GM12878 (cell line): ENCODE measurements around the gene KLHL3. TPM values are rescaled to one million over a fixed set of nuclear protein-coding genes. Genes with fewer than 3 reads are reported as not detected.

ENCODE experiments used
- ATAC-seq: fragments of 200-7000 bp; cut with Tn5 transposase; 3 replicates; pipeline ENCODE4 v1.9.1; 2020; ENCODE audit warnings: mild to moderate bottlenecking, moderate library complexity
- BruUV-seq: library from RNA; stranded (reverse); fragments of 400-500 nt; replicated peaks from 2 replicates; lab custom pipeline; 2021; lab: Mats Ljungman, UMichigan
- CTCF ChIA-PET: fragments of 300-600 bp; sonication (Branson Sonifier 250); formaldehyde crosslinking; extraction: SDS; loops from one replicate; lab custom pipeline; 2021; ENCODE audit warnings: inconsistent platforms; lab: Yijun Ruan, JAX
- POLR2A ChIA-PET: fragments of 350-600 bp; formaldehyde crosslinking; extraction: SDS; loops from one replicate; lab custom pipeline; 2021; ENCODE audit warnings: inconsistent platforms; lab: Charles Lee
- RAD21 ChIA-PET: fragments of 300-600 bp; sonication (Branson Sonifier 250); formaldehyde crosslinking; loops from one replicate; lab custom pipeline; 2023; ENCODE audit warnings: antibody characterized with exemption; ENCODE audit not compliant: unreplicated experiment; lab: Charles Lee
- SMC1A ChIA-PET: fragments of 300-600 bp; sonication (Branson Sonifier 250); formaldehyde crosslinking; loops from one replicate; lab custom pipeline; 2023; ENCODE audit not compliant: unreplicated experiment, uncharacterized antibody; lab: Charles Lee
- DNase-seq: peaks from one replicate; pipeline ENCODE4 v3.0.0-alpha.2; 2011; ENCODE audit warnings: low read depth, low spot score
- FAIRE-seq: peaks from 3 replicates; lab custom pipeline; 2011; peaks lifted over from hg19 to GRCh38; lab: Jason Lieb, UNC
- H2AFZ ChIP-seq: 2 replicates; pipeline ENCODE4 v1.6.0; 2011; ENCODE audit warnings: low read depth, low read length, control low read depth; ENCODE audit not compliant: control insufficient read depth
- H3K27ac ChIP-seq: 2 replicates; pipeline ENCODE4 v1.5.1; 2011; ENCODE audit warnings: control low read depth; ENCODE audit not compliant: control insufficient read depth, insufficient read depth
- H3K27me3 ChIP-seq, 2 experiments: replicated peaks in 1 of 2; 2 replicates each; pipeline versions ENCODE4 v1.6.0 to v1.6.1; 2011; ENCODE audit warnings: low read length in 1 of 2; ENCODE audit not compliant: control insufficient read depth in 2 of 2, insufficient read depth in 2 of 2
- H3K36me3 ChIP-seq, 2 experiments: 2 replicates each; pipeline ENCODE4 v1.5.1; 2011; ENCODE audit warnings: low read length in 1 of 2; ENCODE audit not compliant: control insufficient read depth in 2 of 2, insufficient read depth in 2 of 2
- H3K4me1 ChIP-seq: 2 replicates; pipeline ENCODE4 v1.6.1; 2011; ENCODE audit warnings: mild to moderate bottlenecking, low read length, moderate library complexity, mixed read lengths; ENCODE audit not compliant: control insufficient read depth, insufficient read depth
- H3K4me2 ChIP-seq: 2 replicates; pipeline ENCODE4 v1.6.0; 2011; ENCODE audit warnings: control low read depth; ENCODE audit not compliant: control insufficient read depth, insufficient read depth
- H3K4me3 ChIP-seq: fragments of 200-600 bp; sonication (generic); 2 replicates; pipeline ENCODE4 v1.5.1; 2016
- H3K79me2 ChIP-seq: 2 replicates; pipeline ENCODE4 v1.6.0; 2011; ENCODE audit warnings: low read length; ENCODE audit not compliant: control insufficient read depth, insufficient read depth
- H3K9ac ChIP-seq: 2 replicates; pipeline ENCODE4 v1.8.0; 2011; ENCODE audit warnings: low read length, control low read depth, mixed read lengths; ENCODE audit not compliant: control insufficient read depth, insufficient read depth
- H3K9me3 ChIP-seq: replicated peaks from 3 replicates; pipeline ENCODE4 v1.5.1; 2011; ENCODE audit warnings: mild to moderate bottlenecking, low read length; ENCODE audit not compliant: control insufficient read depth, insufficient read depth
- H4K20me1 ChIP-seq: 2 replicates; pipeline ENCODE4 v1.6.0; 2011; ENCODE audit not compliant: control insufficient read depth, insufficient read depth
- ASH2L ChIP-seq: fragments of 300-600, 200-600 bp; sonication (generic); IDR thresholded peaks from 2 replicates; pipeline ENCODE4 v1.6.1; 2017; ENCODE audit warnings: low read depth, mild to moderate bottlenecking, borderline replicate concordance
- BRCA1 ChIP-seq: IDR thresholded peaks from 2 replicates; pipeline ENCODE4 v1.6.1; 2011; ENCODE audit warnings: low read depth, low read length, improper control_type of control experiment
- CHD2 ChIP-seq: IDR thresholded peaks from 2 replicates; pipeline ENCODE4 v1.6.1; 2011; ENCODE audit warnings: low read depth, low read length, improper control_type of control experiment, borderline replicate concordance
- CREM ChIP-seq: IDR thresholded peaks from 2 replicates; pipeline ENCODE4 v1.6.1; 2014; ENCODE audit warnings: antibody characterized with exemption, low read depth
- NR2C2 ChIP-seq: IDR thresholded peaks from 2 replicates; pipeline ENCODE4 v1.6.1; 2011; ENCODE audit warnings: borderline replicate concordance, low read depth; ENCODE audit not compliant: control insufficient read depth, insufficient read length
- NRF1 ChIP-seq: conservative IDR thresholded peaks from 2 replicates; pipeline ENCODE4 v1.6.1; 2011; ENCODE audit warnings: mild to moderate bottlenecking, low read depth, low read length, improper control_type of control experiment
- RCOR1 ChIP-seq: conservative IDR thresholded peaks from 2 replicates; pipeline ENCODE4 v1.6.1; 2012; ENCODE audit warnings: low read depth, low read length, improper control_type of control experiment
- SMARCA5 ChIP-seq: fragments of 450-650 bp; IDR thresholded peaks from 2 replicates; pipeline ENCODE4 v1.6.1; 2017; ENCODE audit warnings: mild to moderate bottlenecking
- SMC3 ChIP-seq: IDR thresholded peaks from 2 replicates; pipeline ENCODE4 v1.6.1; 2011; ENCODE audit warnings: low read length, improper control_type of control experiment, borderline replicate concordance
- SREBF1 ChIP-seq: IDR thresholded peaks from 2 replicates; pipeline ENCODE4 v1.6.1; 2012; ENCODE audit warnings: mild to moderate bottlenecking, low read length
- SRF ChIP-seq, 2 experiments: IDR thresholded peaks; 2 replicates each; pipeline ENCODE4 v1.6.1; 2011; ENCODE audit warnings: low read depth in 2 of 2, low read length in 2 of 2, mild to moderate bottlenecking in 1 of 2, moderate library complexity in 1 of 2
- STAT1 ChIP-seq: fragments of 450-650 bp; conservative IDR thresholded peaks from 2 replicates; pipeline ENCODE4 v1.6.1; 2014; ENCODE audit warnings: antibody characterized with exemption, mild to moderate bottlenecking
- ZNF274 ChIP-seq: IDR thresholded peaks from one replicate; pipeline ENCODE4 v1.8.0; 2011; ENCODE audit not compliant: insufficient read length, insufficient read depth
- WGBS: methylation state at CpG from one replicate; pipeline ENCODE4 v1.1.6; 2016; ENCODE audit warnings: low lambda C conversion rate; ENCODE audit not compliant: insufficient replicate concordance, insufficient coverage; ENCODE audit errors: missing lambda C conversion rate; 5-methylcytosine and 5-hydroxymethylcytosine counted together
- in situ Hi-C: fragments of 300-500 bp; cut with MboI; formaldehyde crosslinking; loops from 9 replicates; pipeline ENCODE4 v1.14.3; 2018; ENCODE audit warnings: mixed read lengths
- intact Hi-C: fragments of 100-400 bp; cut with micrococcal nuclease; formaldehyde crosslinking; loops from one replicate; pipeline ENCODE4 v1.14.2; 2022; ENCODE audit not compliant: unreplicated experiment
- polyA plus RNA-seq, 11 experiments: library from polyadenylated mRNA; depleted of rRNA in 4 of 11; unstranded in 6 of 11; stranded (reverse) in 5 of 11; fragments of >200 nt; fragmentation: Nextera tagmentation in 4 of 11; fragmentation: Illumina TruSeq in 1 of 11; extraction: Ambion mirVana in 4 of 11; extraction: Trizol in 1 of 11; gene quantifications; 1 replicate in 1 of 11; 2 replicates in 10 of 11; pipeline versions ENCODE4 v1.2.1 to v1.2.3, GENCODE V29; 2011 to 2016; ENCODE audit warnings: inconsistent platforms in 2 of 11, missing spikeins in 2 of 11, low read depth in 1 of 11
- total RNA-seq, 4 experiments: library from RNA; depleted of rRNA in 3 of 4; stranded (reverse); fragments of >200 nt in 3 of 4; fragmentation: Illumina TruSeq in 1 of 4; extraction: Trizol in 1 of 4; gene quantifications; 2 replicates each; pipeline versions ENCODE4 v1.2.1 to v1.2.3, GENCODE V29; 2013 to 2021
- TF ChIP-seq, protein P1 (sequence below): fragments of 450-650 bp; IDR thresholded peaks from 2 replicates; pipeline ENCODE4 v1.6.1; 2017; ENCODE audit warnings: mild to moderate bottlenecking, moderate library complexity
- TF ChIP-seq, protein P2 (sequence below): fragments of 150-350 bp; IDR thresholded peaks from 2 replicates; pipeline ENCODE4 v1.6.1; 2016; ENCODE audit warnings: low read depth, low read length
- TF ChIP-seq, protein P3 (sequence below): IDR thresholded peaks from 2 replicates; pipeline ENCODE4 v1.6.1; 2012; ENCODE audit warnings: low read depth, low read length, improper control_type of control experiment

The KLHL3 gene
- total and polyA plus RNA-seq, 10 of the 15 experiments (the other 5 are each of a cell fraction or from before 2014, with no cell fraction given) = 1.7 to 11.7 (median 5.6) TPM

DNA sequence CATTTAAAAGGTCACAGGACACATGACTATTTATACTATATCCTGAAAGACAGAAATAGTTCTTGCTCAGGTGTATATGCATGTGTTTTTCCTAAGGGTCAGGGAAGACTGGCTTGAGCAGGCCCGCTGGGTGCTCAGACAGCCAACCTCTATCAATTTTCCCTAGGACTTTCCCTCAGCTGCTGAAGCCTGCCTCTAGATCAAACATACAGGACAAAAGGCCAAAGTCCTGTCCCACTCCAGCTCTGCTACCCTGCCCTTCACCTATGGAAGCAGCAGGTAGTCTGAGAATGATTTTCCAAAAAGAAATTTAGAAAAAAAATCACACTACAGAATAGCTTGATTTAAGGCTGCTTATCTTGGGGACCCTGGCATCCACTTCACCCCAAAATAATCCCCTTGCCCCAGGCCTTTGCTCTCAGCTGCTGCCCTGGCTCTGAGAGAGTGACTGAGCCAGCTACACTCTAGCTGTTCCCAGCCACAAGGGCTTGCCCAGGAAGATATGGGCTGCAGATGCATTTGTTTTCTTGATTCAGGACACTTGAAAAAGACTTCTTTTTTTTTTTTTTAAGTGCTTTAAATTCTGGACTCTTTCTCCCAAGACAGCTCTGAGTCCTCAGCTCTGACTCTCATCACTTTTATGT is 42.5 kb downstream of the KLHL3 start (continued):
- TF ChIP-seq SRF (IDR thresholded peaks at IDR 0.05; ENCODE audit: low read depth in 2 of 2, low read length in 2 of 2) = no peak
- TF ChIP-seq RCOR1 = no peak
- no peak for TF ChIP-seq SREBF1
- TF ChIP-seq STAT1 = no peak
- TF ChIP-seq, protein P1, sequence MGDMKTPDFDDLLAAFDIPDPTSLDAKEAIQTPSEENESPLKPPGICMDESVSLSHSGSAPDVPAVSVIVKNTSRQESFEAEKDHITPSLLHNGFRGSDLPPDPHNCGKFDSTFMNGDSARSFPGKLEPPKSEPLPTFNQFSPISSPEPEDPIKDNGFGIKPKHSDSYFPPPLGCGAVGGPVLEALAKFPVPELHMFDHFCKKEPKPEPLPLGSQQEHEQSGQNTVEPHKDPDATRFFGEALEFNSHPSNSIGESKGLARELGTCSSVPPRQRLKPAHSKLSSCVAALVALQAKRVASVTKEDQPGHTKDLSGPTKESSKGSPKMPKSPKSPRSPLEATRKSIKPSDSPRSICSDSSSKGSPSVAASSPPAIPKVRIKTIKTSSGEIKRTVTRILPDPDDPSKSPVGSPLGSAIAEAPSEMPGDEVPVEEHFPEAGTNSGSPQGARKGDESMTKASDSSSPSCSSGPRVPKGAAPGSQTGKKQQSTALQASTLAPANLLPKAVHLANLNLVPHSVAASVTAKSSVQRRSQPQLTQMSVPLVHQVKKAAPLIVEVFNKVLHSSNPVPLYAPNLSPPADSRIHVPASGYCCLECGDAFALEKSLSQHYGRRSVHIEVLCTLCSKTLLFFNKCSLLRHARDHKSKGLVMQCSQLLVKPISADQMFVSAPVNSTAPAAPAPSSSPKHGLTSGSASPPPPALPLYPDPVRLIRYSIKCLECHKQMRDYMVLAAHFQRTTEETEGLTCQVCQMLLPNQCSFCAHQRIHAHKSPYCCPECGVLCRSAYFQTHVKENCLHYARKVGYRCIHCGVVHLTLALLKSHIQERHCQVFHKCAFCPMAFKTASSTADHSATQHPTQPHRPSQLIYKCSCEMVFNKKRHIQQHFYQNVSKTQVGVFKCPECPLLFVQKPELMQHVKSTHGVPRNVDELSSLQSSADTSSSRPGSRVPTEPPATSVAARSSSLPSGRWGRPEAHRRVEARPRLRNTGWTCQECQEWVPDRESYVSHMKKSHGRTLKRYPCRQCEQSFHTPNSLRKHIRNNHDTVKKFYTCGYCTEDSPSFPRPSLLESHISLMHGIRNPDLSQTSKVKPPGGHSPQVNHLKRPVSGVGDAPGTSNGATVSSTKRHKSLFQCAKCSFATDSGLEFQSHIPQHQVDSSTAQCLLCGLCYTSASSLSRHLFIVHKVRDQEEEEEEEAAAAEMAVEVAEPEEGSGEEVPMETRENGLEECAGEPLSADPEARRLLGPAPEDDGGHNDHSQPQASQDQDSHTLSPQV = no peak
- TF ChIP-seq CREM = no peak

DNA sequence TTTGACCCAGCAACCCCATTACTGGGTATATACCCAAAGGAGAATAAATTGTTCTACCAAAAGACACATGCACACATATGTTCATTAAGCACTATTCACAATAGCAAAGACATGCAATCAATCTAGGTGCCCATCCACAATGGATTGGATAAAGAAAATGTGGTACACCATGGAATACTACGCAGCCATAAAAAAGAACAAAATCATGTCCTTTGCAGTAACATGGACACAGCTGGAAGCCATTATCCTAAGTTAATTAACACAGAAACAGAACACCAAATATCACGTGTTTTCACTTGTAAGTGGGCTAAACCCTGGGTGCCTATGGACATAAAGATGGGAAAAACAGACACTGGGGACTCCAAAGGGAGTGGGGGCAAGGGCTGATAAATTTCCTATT is 46.6 kb downstream of the KLHL3 start:
- peaks cover 0 to 5% of the 10 kb centered on the region in 2 experiments; a peak in 1 of 4 replicates for H3K36me3 ChIP-seq
- H3K4me2 ChIP-seq = no peak overlapping the region
- no peaks in the 10 kb centered on the region for H3K79me2 ChIP-seq
- no peak for ATAC-seq
- H3K27ac ChIP-seq = no peak overlapping the region
- FAIRE-seq = no peak
- ChIA-PET RAD21 (interaction anchor here (1.1 kb wide), 1 partner anchor 60 kb away, joined by 3 read pairs; no protein-coding TSS in a partner anchor), SMC1A (no interaction called here), POLR2A (no interaction called here), CTCF (no interaction called here)
- H3K27me3 ChIP-seq = no peaks in the 10 kb centered on the region
- no peak for DNase-seq
- no peak overlapping the region for H2AFZ ChIP-seq
- in situ Hi-C loops = no loop called here
- H4K20me1 ChIP-seq = no peaks in the 10 kb centered on the region
- no TSS peak for BruUV-seq
- 97% methylated on average over 2 of the region's 2 CpGs for WGBS
- no peaks in the 10 kb centered on the region for H3K4me1 ChIP-seq
- H3K4me3 ChIP-seq = no peak overlapping the region
- intact Hi-C loops = no loop called here
- H3K9me3 ChIP-seq = no peaks in the 10 kb centered on the region
- H3K9ac ChIP-seq = no peak overlapping the region
- no peak for TF ChIP-seq NR2C2
- TF ChIP-seq ZNF274 = no peak
- TF ChIP-seq SMC3 = no peak
- no peak for TF ChIP-seq ASH2L
- TF ChIP-seq SMARCA5 = no peak
- no peak for TF ChIP-seq CHD2
- TF ChIP-seq, protein P2, sequence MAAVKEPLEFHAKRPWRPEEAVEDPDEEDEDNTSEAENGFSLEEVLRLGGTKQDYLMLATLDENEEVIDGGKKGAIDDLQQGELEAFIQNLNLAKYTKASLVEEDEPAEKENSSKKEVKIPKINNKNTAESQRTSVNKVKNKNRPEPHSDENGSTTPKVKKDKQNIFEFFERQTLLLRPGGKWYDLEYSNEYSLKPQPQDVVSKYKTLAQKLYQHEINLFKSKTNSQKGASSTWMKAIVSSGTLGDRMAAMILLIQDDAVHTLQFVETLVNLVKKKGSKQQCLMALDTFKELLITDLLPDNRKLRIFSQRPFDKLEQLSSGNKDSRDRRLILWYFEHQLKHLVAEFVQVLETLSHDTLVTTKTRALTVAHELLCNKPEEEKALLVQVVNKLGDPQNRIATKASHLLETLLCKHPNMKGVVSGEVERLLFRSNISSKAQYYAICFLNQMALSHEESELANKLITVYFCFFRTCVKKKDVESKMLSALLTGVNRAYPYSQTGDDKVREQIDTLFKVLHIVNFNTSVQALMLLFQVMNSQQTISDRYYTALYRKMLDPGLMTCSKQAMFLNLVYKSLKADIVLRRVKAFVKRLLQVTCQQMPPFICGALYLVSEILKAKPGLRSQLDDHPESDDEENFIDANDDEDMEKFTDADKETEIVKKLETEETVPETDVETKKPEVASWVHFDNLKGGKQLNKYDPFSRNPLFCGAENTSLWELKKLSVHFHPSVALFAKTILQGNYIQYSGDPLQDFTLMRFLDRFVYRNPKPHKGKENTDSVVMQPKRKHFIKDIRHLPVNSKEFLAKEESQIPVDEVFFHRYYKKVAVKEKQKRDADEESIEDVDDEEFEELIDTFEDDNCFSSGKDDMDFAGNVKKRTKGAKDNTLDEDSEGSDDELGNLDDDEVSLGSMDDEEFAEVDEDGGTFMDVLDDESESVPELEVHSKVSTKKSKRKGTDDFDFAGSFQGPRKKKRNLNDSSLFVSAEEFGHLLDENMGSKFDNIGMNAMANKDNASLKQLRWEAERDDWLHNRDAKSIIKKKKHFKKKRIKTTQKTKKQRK = no peak
- no peak for TF ChIP-seq NRF1
- TF ChIP-seq, protein P3, sequence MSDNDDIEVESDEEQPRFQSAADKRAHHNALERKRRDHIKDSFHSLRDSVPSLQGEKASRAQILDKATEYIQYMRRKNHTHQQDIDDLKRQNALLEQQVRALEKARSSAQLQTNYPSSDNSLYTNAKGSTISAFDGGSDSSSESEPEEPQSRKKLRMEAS = no peak
- no peak for TF ChIP-seq BRCA1
